Right ventricle myocardium superior (tissue), 1 donor: ENCODE data around the gene PRDM15. TPM values are rescaled to one million over a fixed set of nuclear protein-coding genes. Genes with fewer than 3 reads are reported as not detected.
A peak's percentile ranks its signal among the peaks of the same experiment; 100 is the strongest.

ENCODE experiments used
- ATAC-seq: fragments of 200-7000 bp; cut with Tn5 transposase; one replicate; pipeline ENCODE4 v1.9.1; 2020; ENCODE audit warnings: mild to moderate bottlenecking; ENCODE audit not compliant: poor library complexity
- DNase-seq: peaks from one replicate; pipeline ENCODE4 v3.0.0-alpha.2; 2020
- intact Hi-C: fragments of 100-400 bp; cut with DNase I; formaldehyde crosslinking; loops from one replicate; pipeline ENCODE4 v1.11.2; 2022
- total RNA-seq: library from RNA; stranded (reverse); fragmentation: NEBNext Ultra II Directional; extraction: Animal tissue kit (Norgen Biotek cat#: 25700); gene quantifications from one replicate; pipeline ENCODE4 v1.2.1, GENCODE V29; 2021
- donor health status: DM: no; HTN: yes; CAD: no; lungs with severe emphysema.

Gene PRDM15
- total RNA-seq, 1 donor from 2014 or later: 3.8 TPM

DNA sequence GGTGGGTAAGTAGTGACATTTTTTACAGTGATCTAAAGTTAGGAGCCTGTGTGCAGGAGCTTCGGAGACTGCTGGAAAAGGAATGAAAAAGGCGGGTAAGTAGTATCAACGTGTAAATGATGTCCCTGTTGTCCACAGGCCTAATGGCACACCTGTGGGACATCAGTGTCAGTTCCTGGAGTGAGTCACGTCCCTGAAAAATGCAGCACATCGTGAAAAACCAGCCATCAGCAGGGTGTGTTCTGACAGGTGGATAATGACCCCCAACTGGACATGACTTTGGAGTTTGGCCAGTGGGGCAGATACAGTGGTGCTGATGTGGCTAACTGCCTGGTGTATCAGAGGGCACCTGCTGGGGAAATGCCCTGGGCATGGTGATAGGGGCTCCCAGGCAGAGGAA is 12.0 kb upstream of the PRDM15 start:
- no peak for ATAC-seq
- no peak for DNase-seq
- intact Hi-C loops: no loop called here

DNA sequence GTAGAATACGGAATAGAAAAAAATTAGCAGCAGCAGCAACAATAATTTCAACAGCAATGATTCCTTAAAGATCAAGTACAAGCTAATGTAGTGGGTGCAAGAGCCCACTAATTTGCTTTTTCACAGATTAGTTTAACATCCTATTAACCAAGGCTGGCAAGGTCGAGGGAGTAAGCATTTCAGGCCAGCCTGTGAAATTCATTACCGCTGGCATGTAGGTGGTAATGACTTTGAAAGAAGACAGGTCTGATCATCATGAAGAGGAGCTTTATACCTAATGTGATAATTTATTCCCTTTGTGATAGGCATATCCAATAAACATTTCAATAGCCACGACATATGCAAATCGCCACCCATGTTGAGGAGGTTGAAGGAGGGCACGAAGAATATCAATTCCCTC is 11.2 kb upstream of the PRDM15 start:
- intact Hi-C loops: no loop called here
- ATAC-seq (no peak), DNase-seq (no peak)

DNA sequence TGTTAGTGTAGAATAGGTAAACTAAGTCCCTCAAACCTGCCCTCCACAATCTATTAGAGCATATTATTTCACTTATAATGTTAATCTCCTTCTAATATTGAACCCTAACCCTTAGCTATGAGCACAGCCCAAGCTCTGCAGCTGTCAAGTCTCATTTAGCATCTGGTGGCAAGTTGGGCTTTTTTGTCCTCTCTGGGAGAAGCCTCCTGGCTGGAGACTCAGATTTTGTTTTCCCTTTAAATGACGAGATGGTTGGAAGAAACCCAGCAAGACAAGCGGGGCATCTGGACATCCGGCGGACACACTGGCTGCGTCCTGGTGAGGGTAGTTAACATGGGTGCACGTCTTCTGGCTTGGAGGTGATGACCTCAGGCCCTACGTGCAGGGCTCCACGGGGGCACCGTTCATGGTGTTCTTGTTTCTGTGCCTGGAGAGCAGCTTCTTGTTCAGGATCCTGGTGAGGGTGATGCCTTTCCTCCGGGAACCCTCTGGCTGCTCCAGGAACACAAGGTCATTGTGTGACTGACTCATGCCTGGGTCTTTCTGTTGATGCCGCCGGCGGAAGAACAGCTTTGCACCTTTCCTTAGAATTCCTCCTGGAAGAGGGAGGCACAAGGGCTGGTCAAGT is 9.7 kb upstream of the PRDM15 start:
- intact Hi-C loops: no loop called here
- ATAC-seq: peak; percentile 46
- DNase-seq: no peak

DNA sequence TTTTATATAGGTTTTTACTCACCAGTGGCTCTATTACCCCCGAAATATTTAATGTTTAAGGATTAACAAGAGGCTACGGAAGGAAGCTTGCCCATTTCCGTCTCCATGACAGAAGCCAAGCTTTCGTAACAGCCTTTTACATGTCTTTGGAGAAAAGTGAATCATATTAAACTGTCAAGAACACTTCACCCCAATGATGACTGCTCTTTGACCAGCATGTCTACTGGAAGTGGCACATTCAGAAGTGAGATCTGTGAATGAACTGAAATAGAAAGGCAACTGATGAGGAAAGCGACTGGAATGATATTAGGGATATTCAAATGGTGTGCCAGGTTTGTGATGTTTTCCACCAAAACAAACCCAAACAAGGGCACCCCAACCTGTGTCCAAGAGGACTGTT is 8.5 kb upstream of the PRDM15 start:
- intact Hi-C loops: no loop called here

DNA sequence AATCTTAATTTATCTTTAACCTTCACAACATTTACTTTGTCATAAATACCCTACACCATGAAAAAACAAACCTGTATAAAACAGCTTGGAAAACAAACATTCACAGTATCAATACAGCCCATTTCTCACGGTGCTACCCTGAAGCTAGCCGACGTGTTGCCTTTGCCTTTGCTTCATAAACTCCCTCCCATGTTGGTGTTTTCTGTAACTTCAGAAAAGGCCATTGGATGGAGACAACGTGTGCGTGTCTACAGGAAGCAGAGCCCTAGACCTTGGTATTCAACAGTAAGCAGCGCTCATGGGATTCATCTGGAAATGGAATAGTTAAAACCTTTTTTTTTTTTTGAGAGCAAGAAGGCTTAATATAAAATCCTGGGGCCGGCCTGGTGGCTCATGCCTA is 7.2 kb upstream of the PRDM15 start:
- intact Hi-C loops: no loop called here
- no peak for DNase-seq

More for the DNA sequence above, 8.5 kb upstream of the PRDM15 start:
- DNase-seq: no peak
- no peak for ATAC-seq

DNA sequence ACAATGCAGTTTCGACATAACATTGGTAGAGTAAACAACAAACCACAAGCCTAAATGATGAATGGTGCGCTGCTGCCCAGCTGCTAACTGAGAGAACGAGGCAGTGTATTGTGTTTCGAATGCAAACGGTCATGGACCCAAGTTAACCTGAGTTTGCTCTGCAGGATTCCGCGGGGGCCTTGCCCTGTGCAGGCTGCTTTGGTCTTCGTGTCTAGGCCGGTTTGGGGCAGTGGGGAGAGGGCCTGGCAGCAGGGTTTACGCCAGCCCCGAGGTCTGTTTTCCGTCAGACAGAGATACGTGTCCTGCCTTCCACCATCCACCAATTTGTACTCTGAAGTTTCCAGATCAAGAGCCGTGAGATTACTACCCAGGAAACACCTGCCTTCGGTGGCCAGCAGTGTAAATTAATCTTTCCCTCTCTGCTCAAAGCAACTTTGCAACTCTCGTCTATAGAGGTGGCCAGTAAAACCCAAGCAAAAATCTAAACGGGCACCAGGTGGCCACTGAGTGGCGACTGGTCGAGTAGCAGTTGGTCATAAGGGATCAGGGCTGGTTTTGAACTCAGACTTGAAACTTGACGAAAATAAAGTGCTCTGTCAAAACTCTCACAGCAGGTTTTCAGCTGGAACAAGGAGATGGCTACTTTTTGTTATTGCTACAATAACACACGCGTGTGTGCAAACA is 6.3 kb upstream of the PRDM15 start:
- ATAC-seq (no peak), DNase-seq (no peak)
- intact Hi-C loops: no loop called here

More for the DNA sequence above, 7.2 kb upstream of the PRDM15 start:
- no peak for ATAC-seq

DNA sequence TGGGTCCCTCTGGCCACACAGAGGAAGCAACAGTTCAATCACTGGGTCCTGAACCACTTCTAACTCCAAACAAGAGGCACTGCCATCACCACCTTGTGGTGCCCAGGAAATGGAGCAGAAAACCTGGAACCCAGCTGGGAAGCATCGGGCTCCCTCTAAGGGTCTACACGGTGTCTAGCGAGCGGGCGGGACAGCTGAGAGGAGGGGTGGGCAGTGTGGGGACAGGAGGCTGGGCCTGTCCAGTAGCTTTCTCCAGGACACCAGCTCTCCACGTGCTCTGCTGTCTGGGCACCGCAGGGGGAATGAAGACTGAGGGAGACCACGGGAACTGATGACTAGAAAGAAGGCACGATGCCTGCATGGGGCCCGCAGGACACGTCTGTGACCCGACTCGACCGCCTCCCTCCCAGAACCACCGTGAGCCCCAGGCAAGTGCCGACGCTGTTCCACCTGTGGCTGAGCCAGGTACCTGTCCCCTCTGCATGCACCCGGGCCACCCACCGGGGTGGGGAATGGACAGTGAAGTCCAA is 5.4 kb upstream of the PRDM15 start:
- DNase-seq (no peak), ATAC-seq (no peak)
- intact Hi-C loops: no loop called here

DNA sequence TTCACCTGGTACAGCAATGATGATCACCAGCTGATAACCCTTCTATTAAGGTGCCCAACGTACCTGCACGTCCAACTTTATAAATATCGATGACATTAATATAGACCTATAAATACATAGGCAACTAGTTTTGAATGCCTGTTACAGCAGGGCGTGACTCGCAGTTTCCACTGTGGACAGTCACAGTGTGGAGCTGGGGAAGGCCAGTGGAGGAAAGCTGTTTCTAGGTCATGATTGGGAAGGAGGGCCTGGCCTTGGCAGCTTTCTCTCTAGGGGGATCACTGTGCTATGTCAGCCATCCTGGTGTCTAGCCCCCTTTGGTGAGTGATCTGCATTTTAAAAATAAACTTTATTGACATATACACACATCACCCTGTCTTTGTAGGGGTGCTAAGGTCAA is 4.4 kb upstream of the PRDM15 start:
- no peak for DNase-seq
- intact Hi-C loops: no loop called here
- ATAC-seq: no peak

DNA sequence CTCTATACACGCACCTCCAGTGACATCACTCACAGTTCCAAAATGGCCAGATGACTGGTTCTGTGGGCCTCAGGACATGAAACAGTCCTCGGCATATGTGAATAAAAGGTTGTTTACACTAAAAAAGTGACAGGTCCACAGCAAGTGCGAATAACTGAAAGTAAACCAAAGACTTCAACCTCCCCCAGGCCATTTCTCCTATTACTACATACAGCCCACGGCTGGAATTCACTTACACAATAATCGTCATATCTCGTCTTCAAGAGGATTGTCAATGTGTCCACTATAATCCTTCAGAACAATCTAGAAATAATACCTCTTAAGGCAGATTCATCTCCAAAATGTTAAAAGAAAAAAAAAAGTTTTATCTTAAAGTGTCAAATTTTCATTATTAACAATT is 1.9 kb upstream of the PRDM15 start:
- DNase-seq (no peak), ATAC-seq (no peak)
- intact Hi-C loops: no loop called here

DNA sequence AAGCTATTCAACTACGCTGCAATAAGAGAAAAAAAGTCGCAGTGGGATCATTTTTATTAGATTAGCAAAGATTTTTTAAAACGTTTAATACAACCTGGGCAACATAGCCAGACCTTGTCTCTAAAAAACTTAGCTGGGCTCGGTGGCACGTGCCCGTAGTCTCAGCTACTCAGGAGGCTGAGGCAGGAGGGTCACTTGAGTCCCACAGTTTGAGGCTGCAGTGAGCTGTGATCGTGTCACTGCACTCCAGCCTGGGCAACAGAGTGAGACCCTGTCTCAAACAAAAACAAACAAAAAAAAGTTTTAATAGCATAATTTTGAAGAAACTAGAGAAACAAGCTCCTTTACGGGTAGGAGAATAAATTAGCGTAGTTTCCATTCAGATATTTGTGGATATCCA is 1.0 kb upstream of the PRDM15 start:
- ATAC-seq: no peak
- intact Hi-C loops: no loop called here
- no peak for DNase-seq

DNA sequence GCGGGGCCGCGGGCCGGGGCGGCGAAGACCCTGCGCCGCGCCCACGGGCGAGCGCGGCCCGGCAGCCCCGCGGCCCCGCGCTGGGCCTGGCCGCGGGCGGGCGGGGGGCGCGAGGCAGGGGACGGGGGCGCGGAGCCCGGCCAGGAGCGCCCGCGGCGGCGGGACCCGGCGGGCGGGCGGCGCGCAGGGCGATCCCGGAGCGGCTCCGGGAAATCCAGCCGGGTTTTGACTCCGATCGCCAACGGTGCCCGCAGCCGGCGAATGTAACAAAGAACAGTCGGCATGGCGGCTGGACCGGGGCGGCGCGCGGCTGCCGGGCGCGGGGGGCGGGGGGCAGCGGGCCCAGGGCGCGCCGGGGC is 334 bp downstream of the PRDM15 start:
- ATAC-seq: peak; percentile 72
- intact Hi-C loops: loop anchor here (10.0 kb wide), 2 partner anchors 46 to 216 kb away; no protein-coding TSS in a partner anchor

DNA sequence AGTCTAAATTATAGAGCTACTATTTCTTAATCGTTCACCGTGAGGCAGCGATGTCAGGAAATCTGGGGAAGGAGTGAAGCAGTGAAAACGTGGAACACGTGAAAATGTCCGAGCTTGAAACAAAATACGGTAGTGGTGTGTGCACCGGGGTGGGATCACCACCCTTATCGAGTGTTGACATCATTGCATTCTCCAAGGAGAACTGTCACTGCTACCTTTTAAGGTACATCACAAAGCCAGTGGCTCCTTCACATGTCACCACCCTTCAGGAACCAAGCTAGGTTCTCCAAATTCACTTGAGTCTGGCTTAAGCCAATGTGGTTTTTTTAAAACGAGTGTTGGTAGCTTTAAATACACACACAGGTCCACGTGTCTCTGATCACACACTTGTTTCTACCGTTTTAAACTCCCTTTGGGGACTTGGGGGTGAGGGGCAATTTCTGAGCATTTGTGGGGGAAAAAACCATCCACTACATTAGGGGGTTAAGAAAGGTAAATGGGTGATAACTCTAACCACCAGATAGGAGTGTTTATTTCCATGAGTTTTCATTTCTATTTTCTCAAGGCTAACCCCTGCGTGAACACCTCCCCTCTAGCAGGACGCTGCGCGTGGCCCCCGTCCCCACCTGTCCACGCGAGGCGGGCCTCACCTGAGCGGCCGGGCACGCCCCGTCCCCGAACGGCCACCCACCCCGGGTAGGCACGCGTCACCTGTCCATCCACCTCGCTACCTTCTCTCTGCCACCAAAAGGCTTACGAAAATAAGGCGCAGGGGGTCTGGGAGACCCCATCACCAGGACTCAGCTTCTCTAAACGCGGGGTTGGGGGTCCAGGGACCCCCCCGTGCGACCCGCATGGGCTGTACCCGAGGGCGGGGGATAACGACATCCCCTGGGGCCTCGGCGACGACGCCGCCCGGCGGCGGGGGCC is 978 bp downstream of the PRDM15 start:
- intact Hi-C loops: loop anchor here (10.0 kb wide), 2 partner anchors 47 to 217 kb away; no protein-coding TSS in a partner anchor
- ATAC-seq (peak; percentile 11), DNase-seq (no peak)

More for the DNA sequence above, 334 bp downstream of the PRDM15 start:
- DNase-seq: peak; percentile 89

DNA sequence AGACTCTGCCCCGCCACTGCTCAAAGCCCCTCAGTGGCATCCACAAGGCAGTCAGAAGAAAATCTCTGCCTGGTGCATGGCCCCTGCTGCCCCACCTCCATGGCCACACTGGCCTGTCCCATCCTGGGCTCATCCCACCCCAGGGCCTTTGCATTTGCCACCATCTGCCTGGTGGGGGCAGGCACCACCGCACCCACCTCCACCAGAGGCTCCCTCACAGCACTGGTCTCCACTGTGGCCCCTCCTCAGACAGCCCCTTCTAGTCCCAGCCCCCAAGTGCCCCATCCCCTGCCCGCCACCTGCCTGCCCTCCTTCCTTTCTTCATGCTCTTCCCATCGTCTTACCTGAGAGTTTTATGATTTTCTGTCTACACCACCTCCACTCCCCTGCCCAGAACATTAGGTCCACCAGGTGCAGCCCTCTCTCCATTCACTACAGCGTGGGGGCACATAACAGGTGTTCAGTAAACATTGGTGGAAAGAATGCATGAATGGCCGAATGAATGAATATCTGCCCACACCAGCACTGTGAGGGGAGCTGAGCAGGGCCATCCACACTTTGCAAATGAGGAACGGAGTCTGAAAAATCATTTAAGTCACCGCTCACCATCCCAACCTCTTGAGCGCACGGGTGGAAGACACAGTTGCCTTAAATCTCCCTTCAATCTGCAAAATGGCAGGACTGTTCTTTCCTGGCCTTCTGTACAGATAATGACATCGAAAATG is 2.1 kb downstream of the PRDM15 start:
- intact Hi-C loops: loop anchor here (10.0 kb wide), 2 partner anchors 48 to 218 kb away; no protein-coding TSS in a partner anchor
- no peak for ATAC-seq
- DNase-seq: no peak

DNA sequence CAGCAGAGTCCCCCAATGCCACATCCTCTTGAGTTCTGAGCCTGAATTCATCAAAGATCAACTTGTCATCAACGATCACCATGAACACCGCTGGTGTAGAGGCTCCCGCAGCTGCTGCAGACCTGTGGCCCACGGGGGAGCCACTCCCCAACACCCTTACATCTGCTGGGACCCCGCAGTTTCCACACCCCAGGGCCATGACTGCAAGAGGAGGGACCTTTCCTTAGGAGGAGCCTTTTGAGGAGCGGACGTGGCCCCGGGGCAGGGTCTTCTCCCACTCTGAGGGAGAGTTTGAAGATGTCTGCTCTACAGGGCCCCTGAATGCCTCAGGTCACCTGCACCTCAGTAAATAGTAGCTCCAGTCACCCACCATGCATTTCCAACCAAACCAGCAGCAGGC is 2.7 kb downstream of the PRDM15 start:
- no peak for DNase-seq
- ATAC-seq: no peak
- intact Hi-C loops: loop anchor here (10.0 kb wide), 2 partner anchors 48 to 218 kb away; no protein-coding TSS in a partner anchor

DNA sequence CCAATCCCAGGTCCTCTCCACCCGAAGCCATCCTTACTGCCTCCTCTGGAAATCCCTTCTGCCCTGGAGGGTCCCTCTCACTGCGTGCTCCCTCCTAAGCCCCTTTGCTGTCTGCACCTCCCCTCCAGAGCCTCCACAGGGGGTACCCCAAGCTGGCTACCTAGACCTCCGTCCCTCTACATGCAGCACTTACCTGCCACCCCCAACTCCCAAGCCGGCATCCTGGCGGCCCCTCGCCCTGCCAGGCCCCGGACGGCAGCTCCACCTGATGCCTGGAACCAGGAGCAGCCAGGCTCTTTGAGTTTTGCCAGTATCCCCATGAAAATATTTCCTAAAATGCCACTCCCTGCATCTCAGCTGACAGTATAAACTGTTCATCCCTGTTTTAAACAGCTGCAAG is 4.1 kb downstream of the PRDM15 start:
- no peak for DNase-seq
- intact Hi-C loops: loop anchor here (10.0 kb wide), 2 partner anchors 50 to 220 kb away; no protein-coding TSS in a partner anchor

DNA sequence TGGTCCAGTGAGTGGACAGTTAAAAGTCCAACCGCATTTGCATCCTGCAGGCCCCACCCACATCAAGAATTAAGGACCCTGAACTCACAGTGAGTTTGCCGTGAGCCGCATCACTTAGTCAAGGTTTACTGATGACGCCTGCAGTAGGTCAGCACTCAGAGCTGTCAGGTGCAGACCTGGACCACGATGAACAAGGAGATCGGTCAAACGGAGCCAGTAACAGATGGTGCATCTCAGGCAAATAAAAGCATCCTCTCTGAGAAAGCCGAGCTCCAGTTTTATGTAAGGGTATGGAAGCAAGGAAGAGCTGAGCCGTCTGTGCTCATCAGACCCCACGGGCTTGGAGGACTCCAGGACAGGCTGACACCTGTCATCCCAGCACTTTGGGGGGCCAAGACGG is 4.5 kb downstream of the PRDM15 start:
- no peak for DNase-seq
- intact Hi-C loops: loop anchor here (10.0 kb wide), 2 partner anchors 50 to 220 kb away; no protein-coding TSS in a partner anchor
- ATAC-seq: no peak

More for the DNA sequence above, 4.1 kb downstream of the PRDM15 start:
- ATAC-seq: no peak

DNA sequence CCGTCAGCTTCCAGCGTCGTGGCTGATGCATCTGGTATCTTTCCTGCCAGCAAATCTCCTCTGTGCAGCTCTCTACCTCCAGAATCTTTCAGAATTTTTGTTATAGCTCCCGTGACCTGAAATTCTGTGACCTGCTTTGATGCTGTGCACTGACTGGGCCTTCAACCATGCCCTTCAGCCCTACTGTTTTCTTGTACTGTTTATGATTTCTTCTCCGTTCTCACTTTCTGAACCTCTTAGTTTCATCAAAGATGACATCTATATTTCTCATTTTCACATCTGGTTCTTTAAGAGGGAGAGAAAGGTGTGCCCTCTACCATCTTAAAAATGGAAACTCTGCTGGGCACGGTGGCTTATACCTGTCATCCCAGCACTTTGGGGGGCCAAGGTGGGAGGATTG is 5.7 kb downstream of the PRDM15 start:
- intact Hi-C loops: loop anchor here (10.0 kb wide), 2 partner anchors 51 to 221 kb away; no protein-coding TSS in a partner anchor
- DNase-seq (no peak), ATAC-seq (no peak)

DNA sequence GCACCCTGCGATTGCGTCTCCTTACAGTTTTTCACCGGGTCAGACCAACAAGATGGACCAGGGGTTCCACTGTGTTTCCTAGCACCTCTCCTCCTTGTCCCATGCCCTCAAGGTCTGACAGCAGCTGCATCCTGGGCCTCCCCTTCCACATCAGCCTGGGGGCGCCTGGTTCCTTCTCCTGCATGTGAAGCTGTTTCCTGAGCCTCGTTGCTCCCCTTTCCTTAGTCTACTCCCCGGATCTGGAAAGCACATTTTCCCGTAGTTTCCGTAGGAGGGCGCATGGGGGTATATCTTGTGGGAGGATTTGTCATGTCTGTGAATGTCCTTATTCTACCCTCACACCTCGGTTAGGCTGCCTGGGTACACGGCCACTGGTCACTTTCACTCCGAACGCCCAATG is 6.1 kb downstream of the PRDM15 start:
- ATAC-seq: no peak
- intact Hi-C loops: loop anchor here (10.0 kb wide), 2 partner anchors 52 to 222 kb away; no protein-coding TSS in a partner anchor
- DNase-seq: no peak
